Fibroblast of peridontal ligament (primary cell): ENCODE measurements around the gene KIF3A.

ENCODE experiments used
- DNase-seq: peaks from one replicate; pipeline ENCODE4 v3.0.0-alpha.2; 2010; ENCODE audit errors: extremely low read depth

The KIF3A gene

GRCh38 chr5:132770476-132771159, 33.3 kb upstream of the KIF3A start:
- DNase-seq, result peak; percentile 43

DNA sequence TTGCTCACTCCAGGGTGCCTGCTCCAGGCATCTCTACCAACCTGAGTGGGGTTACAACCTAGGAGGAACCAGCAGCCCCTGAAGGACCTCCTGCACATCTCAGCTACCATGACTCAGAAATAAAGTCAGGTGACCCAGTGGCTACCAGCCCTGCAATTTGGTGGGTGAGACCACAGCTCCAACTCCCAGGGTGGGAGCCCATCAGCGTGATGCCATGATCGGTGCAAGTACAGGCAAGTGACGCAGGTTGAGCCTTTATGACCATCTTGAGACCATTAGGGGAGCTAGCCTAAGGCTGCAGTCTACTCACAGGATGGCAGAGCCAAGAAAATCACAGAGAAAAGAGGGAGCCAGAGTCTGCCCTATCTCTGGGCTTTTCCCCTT, 31.1 kb upstream of the KIF3A start:
- DNase-seq, result no peak

- DNase-seq, result no peak
These were observed 29.8 kb upstream of the KIF3A start for GRCh38 chr5:132767150-132767549.

- DNase-seq, result no peak
These were observed 29.4 kb upstream of the KIF3A start for GRCh38 chr5:132766806-132767055.

- DNase-seq, result no peak
These were observed 28.9 kb upstream of the KIF3A start for GRCh38 chr5:132766020-132766805.

GRCh38 chr5:132765311-132766019, 28.1 kb upstream of the KIF3A start:
- DNase-seq, result no peak

GRCh38 chr5:132764671-132765238, 27.4 kb upstream of the KIF3A start:
- DNase-seq, result no peak

DNA sequence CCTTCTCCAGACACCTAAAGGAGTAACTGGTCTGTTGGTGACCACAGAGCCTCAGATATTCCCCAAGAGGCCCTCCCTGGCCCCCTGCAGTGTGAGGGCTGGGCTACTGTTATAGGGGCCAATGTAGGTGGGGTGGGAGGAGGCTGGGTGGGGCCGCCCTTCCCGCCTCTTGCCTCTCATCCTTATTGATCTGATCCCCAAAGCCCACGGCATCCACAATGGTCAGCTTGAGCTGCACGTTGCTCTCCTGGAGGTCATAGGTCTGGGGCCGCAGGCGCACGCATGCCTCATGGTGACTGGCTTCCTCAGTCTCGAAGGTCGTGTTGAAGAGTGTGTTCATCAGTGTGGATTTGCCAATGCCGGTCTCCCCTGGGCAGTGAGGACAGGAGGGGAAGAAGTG, 26.7 kb upstream of the KIF3A start:
- no peak for DNase-seq

GRCh38 chr5:132763181-132764036, 26.1 kb upstream of the KIF3A start:
- no peak for DNase-seq

DNA sequence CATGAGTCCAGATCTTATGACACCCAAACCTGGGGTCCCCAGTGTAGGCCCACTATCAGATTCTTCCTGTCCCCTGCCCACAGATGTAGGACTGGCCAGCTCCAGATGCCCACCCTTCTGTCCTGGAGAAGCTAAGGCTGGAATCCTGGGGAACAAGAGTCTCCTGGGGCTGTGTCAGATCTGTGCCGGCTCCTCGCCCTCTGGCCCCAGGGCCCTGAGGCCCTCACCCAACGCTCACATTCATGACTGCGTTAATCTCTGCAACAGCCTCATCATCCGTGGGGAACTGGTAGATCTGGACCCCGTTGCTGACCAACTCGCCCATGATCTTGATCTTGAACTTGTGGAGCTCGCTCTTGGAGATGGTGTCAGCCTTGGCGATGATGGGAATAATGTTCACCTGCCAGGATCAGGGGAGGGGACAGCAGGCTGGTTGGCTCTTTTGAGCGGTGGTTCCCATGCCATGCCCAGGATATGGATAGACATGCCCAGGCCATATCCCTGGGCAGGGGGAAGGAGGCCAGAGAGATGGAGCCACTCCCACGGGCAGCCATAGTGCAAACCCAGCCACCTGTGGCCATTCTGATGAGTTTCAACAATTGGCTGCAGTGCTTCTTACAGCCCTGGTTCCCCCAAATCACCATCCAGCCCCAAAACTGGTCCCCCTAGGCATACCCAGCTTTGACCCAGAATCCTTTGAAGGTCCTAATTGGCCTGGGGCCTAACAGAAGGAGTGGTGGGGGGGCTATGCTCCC, 25.1 kb upstream of the KIF3A start:
- DNase-seq, result no peak

DNA sequence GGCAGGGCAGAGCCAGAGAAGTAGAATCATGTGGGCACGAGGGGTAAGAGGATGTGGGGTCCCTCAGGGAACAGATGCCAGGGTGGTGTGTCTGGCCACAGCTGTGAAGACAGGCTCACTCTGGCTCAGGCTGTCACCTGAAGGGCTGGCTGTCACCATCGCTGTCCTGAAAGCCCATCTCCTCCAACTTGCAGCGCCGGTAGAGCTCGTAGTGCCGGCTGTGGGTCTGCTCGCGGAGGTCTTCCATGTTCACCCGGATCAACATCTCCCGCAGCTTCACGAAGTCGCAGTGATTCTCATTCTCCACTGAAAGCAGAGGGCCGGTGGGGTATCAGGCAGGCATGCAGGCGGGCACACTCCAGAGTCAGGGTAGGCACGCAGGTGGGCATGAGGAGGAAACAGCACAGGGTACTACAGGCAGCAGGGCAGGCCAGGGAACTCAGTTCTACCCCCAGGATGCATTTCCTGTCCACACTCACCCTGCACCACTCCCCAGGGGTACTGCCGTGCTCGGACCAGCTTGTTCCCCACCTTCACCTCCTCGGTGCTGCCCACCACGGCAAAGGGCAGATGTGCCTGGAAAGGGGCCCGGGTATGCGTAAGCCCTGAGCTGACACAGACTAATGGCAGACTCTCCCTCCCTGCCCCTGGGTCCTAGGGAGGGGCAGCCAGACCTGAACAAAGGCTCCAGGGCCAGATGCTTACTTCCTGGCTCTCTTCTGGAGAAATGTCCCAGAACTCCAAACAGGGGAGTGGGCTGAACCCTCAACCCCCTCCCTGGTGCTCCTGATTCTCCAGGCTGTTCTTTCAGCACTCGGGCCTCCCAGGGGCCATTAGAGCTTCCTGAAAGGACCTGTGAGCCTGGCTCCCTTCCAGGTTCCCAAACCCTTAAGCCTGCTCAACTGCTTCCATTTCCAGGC, 24.2 kb upstream of the KIF3A start:
- no peak for DNase-seq

- no peak for DNase-seq
These were observed 23.4 kb upstream of the KIF3A start for GRCh38 chr5:132760601-132761317.

- no peak for DNase-seq
These were observed 22.7 kb upstream of the KIF3A start for GRCh38 chr5:132760049-132760420.

GRCh38 chr5:132759114-132760048, 22.0 kb upstream of the KIF3A start:
- DNase-seq, result no peak

- no peak for DNase-seq
These were observed 21.1 kb upstream of the KIF3A start for GRCh38 chr5:132758451-132758850.

DNA sequence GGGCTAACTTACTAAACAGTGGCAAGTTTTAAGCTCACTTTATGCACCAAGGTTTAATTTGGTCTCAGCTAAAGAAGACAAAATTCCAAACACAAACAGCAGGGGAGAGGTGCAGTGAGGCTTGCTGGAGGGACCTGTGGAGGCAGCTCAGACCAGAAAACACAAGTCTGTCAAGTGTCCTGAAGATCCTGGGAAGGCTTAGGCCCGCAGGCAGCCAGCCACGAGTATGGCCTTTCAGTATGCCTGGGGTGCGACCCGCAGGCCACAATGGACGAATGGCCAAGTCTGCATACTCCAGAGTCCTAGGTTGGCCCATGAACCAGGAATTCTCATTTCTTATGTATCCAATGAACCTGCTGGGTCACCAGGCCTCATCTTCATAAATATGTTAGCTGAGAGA, 19.2 kb upstream of the KIF3A start:
- DNase-seq, result no peak

DNA sequence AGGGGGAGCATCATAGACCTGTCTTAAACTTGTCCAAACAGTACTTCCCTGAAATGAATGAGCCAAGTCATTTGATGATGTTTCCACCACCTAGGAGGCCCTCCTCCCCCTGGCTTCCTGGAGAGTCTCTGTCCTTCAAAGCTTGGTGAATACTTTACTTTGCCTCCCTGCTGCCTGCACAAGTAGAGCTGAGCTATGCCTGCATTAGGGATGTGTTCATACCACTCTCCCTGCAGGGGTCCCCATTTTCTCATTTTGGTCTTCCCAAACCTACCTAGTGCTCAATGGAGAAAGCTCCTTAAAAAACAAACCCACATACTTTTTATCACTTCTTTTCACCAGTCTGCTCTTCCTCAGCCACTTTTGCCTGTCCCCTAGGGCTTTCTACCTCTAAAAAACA, 17.6 kb upstream of the KIF3A start:
- peak; percentile 60 for DNase-seq

DNA sequence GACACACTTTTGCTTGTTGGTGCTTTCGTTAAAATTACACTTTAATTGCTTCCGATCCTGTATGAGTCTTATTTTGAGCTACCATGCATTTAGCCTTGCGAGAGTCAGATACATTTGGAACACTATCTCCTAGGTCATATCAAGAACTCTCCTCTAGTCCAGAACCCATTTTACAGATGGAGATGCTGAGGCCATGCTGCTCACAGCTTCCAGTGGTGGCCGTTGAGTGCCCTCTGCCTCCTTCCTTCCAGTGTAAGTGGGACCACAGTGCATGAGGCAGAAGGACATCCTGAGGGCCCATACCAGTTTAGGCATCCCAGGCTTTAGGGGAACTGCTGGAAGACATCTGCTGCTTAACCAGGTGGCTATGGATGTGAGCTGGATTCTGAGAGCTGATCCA, 16.8 kb upstream of the KIF3A start:
- no peak for DNase-seq
